ENCODE results near the gene GINS3. TPM values are rescaled to one million over a fixed set of nuclear protein-coding genes. Genes with fewer than 3 reads are reported as not detected.

The GINS3 gene
- total and polyA plus RNA-seq, 4 donors: 0.76 to 5.9 (median 1.2) TPM

- no peak overlapping the region for H3K4me3 ChIP-seq (ENCODE audit: low read depth in 1 of 3, low read length in 3 of 3)
- no peaks in the 10 kb centered on the region for H3K27me3 ChIP-seq (ENCODE audit: control insufficient read depth in 4 of 4, insufficient read depth in 4 of 4, low read length in 3 of 4)
- DNase-seq (ENCODE audit: low spot score): no peak
- WGBS: 87% methylated on average over 2 of the region's 2 CpGs
- no peaks in the 10 kb centered on the region for H3K4me1 ChIP-seq (ENCODE audit: control insufficient read depth in 4 of 4, insufficient read depth in 4 of 4, low read length in 3 of 4)
- no peak overlapping the region for H3K9ac ChIP-seq (ENCODE audit: low read depth in 1 of 2, low read length in 2 of 2)
- H3K36me3 ChIP-seq (ENCODE audit: control insufficient read depth in 4 of 4, insufficient read depth in 3 of 4, low read depth in 1 of 4, low read length in 3 of 4): no peaks in the 10 kb centered on the region
- TF ChIP-seq MAX (IDR thresholded peaks at IDR 0.05): no peak
- no peak for TF ChIP-seq HNF4A (conservative IDR thresholded peaks at IDR 0.05)
- no peak overlapping the region for H3K27ac ChIP-seq (ENCODE audit: low read depth in 1 of 2, low read length in 2 of 2)
- H3K9me3 ChIP-seq (ENCODE audit: control insufficient read depth in 4 of 4, low read length in 3 of 4): no peaks in the 10 kb centered on the region
These were observed 43.5 kb downstream of the GINS3 start for GRCh38 chr16:58435779-58436178.

- no peak overlapping the region for H3K4me3 ChIP-seq (ENCODE audit: low read depth in 1 of 3, low read length in 3 of 3)
- TF ChIP-seq NR2F2 (IDR thresholded peaks at IDR 0.05) (no peak), EGR1 (IDR thresholded peaks at IDR 0.05; ENCODE audit: low read depth in 2 of 2) (no peak), HNF4A (conservative IDR thresholded peaks at IDR 0.05) (no peak), RAD21 (IDR thresholded peaks at IDR 0.05) (no peak), HNF4G (IDR thresholded peaks at IDR 0.05) (no peak), YY1 (IDR thresholded peaks at IDR 0.05) (no peak), MAX (IDR thresholded peaks at IDR 0.05) (no peak), RXRA (IDR thresholded peaks at IDR 0.05) (no peak), SP1 (IDR thresholded peaks at IDR 0.05) (no peak), GABPA (IDR thresholded peaks at IDR 0.05 in 1 of 2, conservative IDR thresholded peaks at IDR 0.05 in 1 of 2) (no peak), CTCF (IDR thresholded peaks at IDR 0.05; ENCODE audit: low read depth, low read length, missing input control) (no peak), REST (IDR thresholded peaks at IDR 0.05) (no peak), JUND (IDR thresholded peaks at IDR 0.05) (no peak), TAF1 (conservative IDR thresholded peaks at IDR 0.05) (no peak), FOXA1 (IDR thresholded peaks at IDR 0.05) (no peak), FOXA2 (IDR thresholded peaks at IDR 0.05) (no peak), ATF3 (IDR thresholded peaks at IDR 0.05) (no peak), ZBTB33 (IDR thresholded peaks at IDR 0.05) (no peak)
- no peak for DNase-seq (ENCODE audit: low spot score)
These were observed 47.9 kb downstream of the GINS3 start for GRCh38 chr16:58440131-58440530.

More at GRCh38 chr16:58440131-58440530, 47.9 kb downstream of the GINS3 start:
- Histone ChIP-seq H3K4me1 (ENCODE audit: control insufficient read depth in 4 of 4, insufficient read depth in 4 of 4, low read length in 3 of 4) (no peaks in the 10 kb centered on the region), H3K9ac (ENCODE audit: low read depth in 1 of 2, low read length in 2 of 2) (no peak overlapping the region), H3K27me3 (ENCODE audit: control insufficient read depth in 4 of 4, insufficient read depth in 4 of 4, low read length in 3 of 4) (peaks cover 0 to 4% (median 0%) of the 10 kb centered on the region in 4 donors), H3K27ac (ENCODE audit: low read depth in 1 of 2, low read length in 2 of 2) (no peak overlapping the region), H3K36me3 (ENCODE audit: control insufficient read depth in 4 of 4, insufficient read depth in 3 of 4, low read depth in 1 of 4, low read length in 3 of 4) (no peaks in the 10 kb centered on the region), H3K9me3 (ENCODE audit: control insufficient read depth in 4 of 4, low read length in 3 of 4) (no peaks in the 10 kb centered on the region)
- 82% methylated on average over 3 of the region's 3 CpGs for WGBS
